GM18498 (cell line): ENCODE data around the gene UBE2E3.
"Not testable (repeated sequence)": the region's sequence is repeated elsewhere in the genome, so short reads cannot be mapped to it uniquely, and the experiment has no call there.

ENCODE experiments used
- ATAC-seq: cut with Tn5 transposase; IDR thresholded peaks from one replicate; pipeline ENCODE4 v1.9.1; 2021; ENCODE audit warnings: mild to moderate bottlenecking, moderate library complexity; ENCODE audit not compliant: unreplicated experiment

The UBE2E3 gene

GRCh38 chr2:181022652-181023051 is 42.2 kb downstream of the UBE2E3 start:
- ATAC-seq, result no peak

GRCh38 chr2:181025004-181025403 is 44.6 kb downstream of the UBE2E3 start:
- ATAC-seq, result no peak

GRCh38 chr2:181036445-181036844 is 56.0 kb downstream of the UBE2E3 start:
- ATAC-seq, result peak; percentile 70

GRCh38 chr2:181036848-181037603 is 56.6 kb downstream of the UBE2E3 start:
- peak; percentile 79 for ATAC-seq

- ATAC-seq, result no peak
Measured at GRCh38 chr2:181037922-181038321, 57.5 kb downstream of the UBE2E3 start.

GRCh38 chr2:181038796-181039195 is 58.4 kb downstream of the UBE2E3 start:
- no peak for ATAC-seq

- ATAC-seq, result not testable (repeated sequence)
Measured at GRCh38 chr2:181040839-181041238, 60.4 kb downstream of the UBE2E3 start.

- no peak for ATAC-seq
Measured at GRCh38 chr2:181041661-181042060, 61.3 kb downstream of the UBE2E3 start.

GRCh38 chr2:181042706-181043105 is 62.3 kb downstream of the UBE2E3 start:
- no peak for ATAC-seq

- ATAC-seq, result peak; percentile 75
Measured at GRCh38 chr2:181046833-181047232, 66.4 kb downstream of the UBE2E3 start.

- ATAC-seq, result no peak
Measured at GRCh38 chr2:181047829-181048228, 67.4 kb downstream of the UBE2E3 start.

- ATAC-seq, result peak; percentile 52
Measured at GRCh38 chr2:181051861-181052522, 71.6 kb downstream of the UBE2E3 start.

- ATAC-seq, result peak; percentile 56
Measured at GRCh38 chr2:181052523-181052891, 72.1 kb downstream of the UBE2E3 start.

GRCh38 chr2:181054256-181054655 is 73.9 kb downstream of the UBE2E3 start:
- no peak for ATAC-seq

GRCh38 chr2:181054843-181055242 is 74.4 kb downstream of the UBE2E3 start:
- ATAC-seq, result no peak

- peak; percentile 75 for ATAC-seq
Measured at GRCh38 chr2:181058378-181059269, 78.2 kb downstream of the UBE2E3 start.

- ATAC-seq, result no peak
Measured at GRCh38 chr2:181063696-181064095, 83.3 kb downstream of the UBE2E3 start.

- ATAC-seq, result no peak
Measured at GRCh38 chr2:181065458-181065857, 85.1 kb downstream of the UBE2E3 start.

GRCh38 chr2:181066333-181066732 is 85.9 kb downstream of the UBE2E3 start:
- ATAC-seq, result no peak

- no peak for ATAC-seq
Measured at GRCh38 chr2:181070119-181070835, 89.9 kb downstream of the UBE2E3 start.

GRCh38 chr2:181070836-181071200 is 90.4 kb downstream of the UBE2E3 start:
- ATAC-seq, result no peak
